Gastrocnemius medialis (tissue), 4 donors: ENCODE data around the gene CTNNBL1.

Source experiments
- CTCF ChIP-seq, 5 experiments: fragments of 450-650 bp in 3 of 5; fragments of 200-600 bp in 2 of 5; sonication (generic) in 2 of 5; IDR thresholded peaks in 4 of 5; conservative IDR thresholded peaks in 1 of 5; 1 replicate in 4 of 5; 2 replicates in 1 of 5; pipeline ENCODE4 v1.5.1; 2016 to 2019; ENCODE audit warnings: antibody characterized with exemption in 5 of 5, mild to moderate bottlenecking in 3 of 5, moderate library complexity in 3 of 5
- POLR2A ChIP-seq, 2 donors: fragments of 450-650 bp; IDR thresholded peaks; one replicate each; pipeline ENCODE4 v1.6.1; 2017; ENCODE audit warnings: antibody characterized with exemption in 2 of 2, mild to moderate bottlenecking in 2 of 2, moderate library complexity in 2 of 2

GRCh38 chr20:37850724-37851355, 157.0 kb downstream of the CTNNBL1 start:
- TF ChIP-seq CTCF (IDR thresholded peaks at IDR 0.05 in 4 of 5, conservative IDR thresholded peaks at IDR 0.05 in 1 of 5) (no peak), POLR2A (IDR thresholded peaks at IDR 0.05) (no peak)
